HEK293 (cell line): ENCODE data around the gene DHCR7.

Experiments
- CTCF ChIA-PET: fragments of 350-600 bp; formaldehyde crosslinking; extraction: SDS; loops from one replicate; lab custom pipeline; 2021; ENCODE audit warnings: antibody characterized with exemption; lab: Yijun Ruan, JAX
- POLR2A ChIA-PET: fragments of 300-600 bp; formaldehyde crosslinking; extraction: SDS; loops from one replicate; lab custom pipeline; 2020; ENCODE audit warnings: antibody characterized with exemption, inconsistent platforms; lab: Yijun Ruan, JAX
- H3K27ac ChIP-seq: fragments of 200-500 bp; sonication (Bioruptor generic); 2 replicates; pipeline ENCODE4 v1.5.1; 2014; ENCODE audit warnings: low read depth, low read length, control low read depth, inconsistent platforms; ENCODE audit errors: extremely low read depth
- H3K36me3 ChIP-seq, 2 experiments: fragments of 200-500 bp in 1 of 2; sonication (Bioruptor generic) in 1 of 2; 1 replicate in 1 of 2; 2 replicates in 1 of 2; pipeline ENCODE4 v1.5.1; 2014 to 2017; ENCODE audit warnings: inconsistent platforms in 2 of 2, low read length in 2 of 2; ENCODE audit not compliant: control insufficient read depth in 2 of 2, insufficient read depth in 1 of 2
- H3K4me1 ChIP-seq: fragments of 200-500 bp; sonication (Bioruptor generic); 2 replicates; pipeline ENCODE4 v1.5.1; 2014; ENCODE audit warnings: mild to moderate bottlenecking, low read length, inconsistent platforms; ENCODE audit not compliant: control insufficient read depth, insufficient read depth
- H3K4me3 ChIP-seq: 2 replicates; pipeline ENCODE4 v1.5.1; 2011; ENCODE audit warnings: low read depth, mild to moderate bottlenecking, control low read depth, low read length, moderate library complexity
- H3K9me3 ChIP-seq: fragments of 200-500 bp; sonication (Bioruptor generic); 2 replicates; pipeline ENCODE4 v1.5.1; 2014; ENCODE audit warnings: low read depth, low read length, inconsistent platforms; ENCODE audit not compliant: control insufficient read depth, insufficient read depth
- GLIS1 ChIP-seq: fragments of 450-650 bp; formaldehyde crosslinking; IDR thresholded peaks from 2 replicates; pipeline ENCODE4 v1.5.1; 2016; ENCODE audit warnings: missing biosample characterization, missing genetic modification characterization
- INSM2 ChIP-seq: fragments of 450-650 bp; formaldehyde crosslinking; IDR thresholded peaks from 2 replicates; pipeline ENCODE4 v1.5.1; 2016; ENCODE audit warnings: missing biosample characterization, missing genetic modification characterization
- KLF1 ChIP-seq: fragments of 450-650 bp; formaldehyde crosslinking; IDR thresholded peaks from 2 replicates; pipeline ENCODE4 v1.5.1; 2016; ENCODE audit warnings: missing biosample characterization, missing genetic modification characterization
- MYNN ChIP-seq: fragments of 450-650 bp; formaldehyde crosslinking; IDR thresholded peaks from 2 replicates; pipeline ENCODE4 v1.5.1; 2016; ENCODE audit warnings: missing biosample characterization, missing genetic modification characterization, borderline replicate concordance
- PATZ1 ChIP-seq: fragments of 450-650 bp; formaldehyde crosslinking; IDR thresholded peaks from 2 replicates; pipeline ENCODE4 v1.5.1; 2016; ENCODE audit warnings: missing biosample characterization, missing genetic modification characterization
- PBX3 ChIP-seq: sonication (generic); formaldehyde crosslinking; IDR thresholded peaks from 2 replicates; pipeline ENCODE4 v1.8.1; 2022; ENCODE audit warnings: mild to moderate bottlenecking, moderate library complexity, missing genetic modification reagents
- SP3 ChIP-seq: fragments of 450-650 bp; formaldehyde crosslinking; IDR thresholded peaks from 2 replicates; pipeline ENCODE4 v1.5.1; 2016; ENCODE audit warnings: missing biosample characterization, missing genetic modification characterization
- SP7 ChIP-seq: fragments of 450-650 bp; formaldehyde crosslinking; IDR thresholded peaks from 2 replicates; pipeline ENCODE4 v1.5.1; 2016; ENCODE audit warnings: missing biosample characterization, missing genetic modification characterization
- YY2 ChIP-seq: fragments of 450-650 bp; formaldehyde crosslinking; IDR thresholded peaks from 2 replicates; pipeline ENCODE4 v1.5.1; 2016; ENCODE audit warnings: missing biosample characterization, missing genetic modification characterization
- ZBTB7A ChIP-seq: fragments of 450-650 bp; formaldehyde crosslinking; IDR thresholded peaks from 2 replicates; pipeline ENCODE4 v1.5.1; 2016; ENCODE audit warnings: low read depth, missing biosample characterization, missing genetic modification characterization
- ZFP41 ChIP-seq: fragments of 450-650 bp; formaldehyde crosslinking; IDR thresholded peaks from 2 replicates; pipeline ENCODE4 v1.5.1; 2016; ENCODE audit warnings: missing biosample characterization, missing genetic modification characterization, borderline replicate concordance
- ZIC2 ChIP-seq: fragments of 450-650 bp; formaldehyde crosslinking; IDR thresholded peaks from 2 replicates; pipeline ENCODE4 v1.5.1; 2016; ENCODE audit warnings: missing biosample characterization, missing genetic modification characterization
- ZNF10 ChIP-seq: fragments of 450-650 bp; formaldehyde crosslinking; IDR thresholded peaks from 2 replicates; pipeline ENCODE4 v1.5.1; 2017; ENCODE audit warnings: missing biosample characterization, missing genetic modification characterization
- ZNF202 ChIP-seq: fragments of 450-650 bp; formaldehyde crosslinking; IDR thresholded peaks from 2 replicates; pipeline ENCODE4 v1.5.1; 2016; ENCODE audit warnings: missing biosample characterization, missing genetic modification characterization, borderline replicate concordance
- ZNF211 ChIP-seq: fragments of 450-650 bp; formaldehyde crosslinking; IDR thresholded peaks from 2 replicates; pipeline ENCODE4 v1.5.1; 2016; ENCODE audit warnings: low read depth, missing biosample characterization, missing genetic modification characterization
- ZNF48 ChIP-seq: fragments of 450-650 bp; formaldehyde crosslinking; IDR thresholded peaks from 2 replicates; pipeline ENCODE4 v1.5.1; 2016; ENCODE audit warnings: missing biosample characterization, missing genetic modification characterization
- ZNF639 ChIP-seq: fragments of 450-650 bp; formaldehyde crosslinking; IDR thresholded peaks from 2 replicates; pipeline ENCODE4 v1.5.1; 2016; ENCODE audit warnings: missing biosample characterization, missing genetic modification characterization
- ZNF654 ChIP-seq: fragments of 450-650 bp; formaldehyde crosslinking; IDR thresholded peaks from 2 replicates; pipeline ENCODE4 v1.5.1; 2016; ENCODE audit warnings: low read depth, missing biosample characterization, missing genetic modification characterization
- ZNF843 ChIP-seq: fragments of 450-650 bp; formaldehyde crosslinking; IDR thresholded peaks from 2 replicates; pipeline ENCODE4 v1.5.1; 2016; ENCODE audit warnings: missing biosample characterization, missing genetic modification characterization
- ZSCAN4 ChIP-seq: fragments of 450-650 bp; formaldehyde crosslinking; IDR thresholded peaks from 2 replicates; pipeline ENCODE4 v1.5.1; 2017; ENCODE audit warnings: missing biosample characterization, missing genetic modification characterization
- TF ChIP-seq, protein P1 (sequence below): fragments of 450-650 bp; formaldehyde crosslinking; IDR thresholded peaks from 2 replicates; pipeline ENCODE4 v1.5.1; 2016; ENCODE audit warnings: missing biosample characterization, missing genetic modification characterization, low read depth

The DHCR7 gene

DNA sequence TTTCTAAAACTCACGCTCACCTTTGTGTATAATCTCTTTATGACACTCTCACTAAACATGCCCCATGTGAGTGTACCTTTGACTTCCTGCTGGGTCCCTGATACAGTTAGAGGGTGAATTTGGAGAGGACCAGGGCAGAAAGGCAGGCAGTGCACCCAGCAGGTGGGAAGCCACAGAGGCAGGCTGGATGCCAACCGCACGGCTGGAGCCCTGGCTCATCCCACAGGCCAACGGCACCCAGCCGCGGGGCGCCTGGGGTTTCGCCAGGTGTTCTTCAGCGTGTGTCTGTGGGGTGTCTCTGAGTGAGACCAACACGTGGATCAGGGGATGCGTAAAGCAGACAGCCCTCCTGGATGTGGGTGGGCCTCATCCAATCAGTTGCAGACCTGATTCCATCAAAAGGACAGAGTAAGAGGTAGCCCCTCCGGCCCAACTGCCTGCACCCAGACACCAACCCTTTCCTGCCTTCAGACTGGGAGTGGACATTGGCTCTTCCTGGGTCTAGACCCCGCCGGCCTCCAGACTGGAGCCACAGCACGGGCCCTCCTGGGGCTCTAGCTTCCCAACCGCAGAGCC lies 51.6 kb downstream of the DHCR7 start:
- CTCF ChIA-PET: no interaction called here

More for the DNA sequence above, 51.6 kb downstream of the DHCR7 start:
- Histone ChIP-seq H3K4me1 (no peaks in the 10 kb centered on the region), H3K27ac (no peak overlapping the region), H3K9me3 (no peaks in the 10 kb centered on the region), H3K36me3 (no peaks in the 10 kb centered on the region), H3K4me3 (no peak overlapping the region)
- POLR2A ChIA-PET: no interaction called here
- TF ChIP-seq ZNF843 (no peak), ZNF202 (tag by site-specific recombination) (no peak), ZNF10 (tag by site-specific recombination) (peak; percentile 87), GLIS1 (tag by site-specific recombination) (peak; percentile 77), ZIC2 (tag by site-specific recombination) (peak; percentile 99), ZFP41 (tag by site-specific recombination) (no peak), PATZ1 (tag by site-specific recombination) (no peak), SP7 (tag by site-specific recombination) (no peak), ZNF211 (tag by site-specific recombination) (no peak), KLF1 (tag by site-specific recombination) (no peak), ZNF639 (tag by site-specific recombination) (no peak), MYNN (no peak), INSM2 (tag by site-specific recombination) (no peak), PBX3 (CRISPR knock-in tag) (no peak), SP3 (no peak), ZSCAN4 (tag by site-specific recombination) (no peak), YY2 (tag by site-specific recombination) (no peak), ZNF654 (tag by site-specific recombination) (no peak), ZBTB7A (tag by site-specific recombination) (no peak), ZNF48 (tag by site-specific recombination) (no peak)
- TF ChIP-seq, protein P1, sequence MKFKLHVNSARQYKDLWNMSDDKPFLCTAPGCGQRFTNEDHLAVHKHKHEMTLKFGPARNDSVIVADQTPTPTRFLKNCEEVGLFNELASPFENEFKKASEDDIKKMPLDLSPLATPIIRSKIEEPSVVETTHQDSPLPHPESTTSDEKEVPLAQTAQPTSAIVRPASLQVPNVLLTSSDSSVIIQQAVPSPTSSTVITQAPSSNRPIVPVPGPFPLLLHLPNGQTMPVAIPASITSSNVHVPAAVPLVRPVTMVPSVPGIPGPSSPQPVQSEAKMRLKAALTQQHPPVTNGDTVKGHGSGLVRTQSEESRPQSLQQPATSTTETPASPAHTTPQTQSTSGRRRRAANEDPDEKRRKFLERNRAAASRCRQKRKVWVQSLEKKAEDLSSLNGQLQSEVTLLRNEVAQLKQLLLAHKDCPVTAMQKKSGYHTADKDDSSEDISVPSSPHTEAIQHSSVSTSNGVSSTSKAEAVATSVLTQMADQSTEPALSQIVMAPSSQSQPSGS (tag by site-specific recombination): no peak
